Hematopoietic multipotent progenitor cell treated with erythropoietin and hydrocortisone succinate and interleukin-3 and kit ligand, for 8 days (in vitro differentiated cells): ENCODE measurements around the gene TEKTIP1.

Source experiments
- DNase-seq: peaks from one replicate; pipeline ENCODE4 v3.0.0-alpha.2; 2015

Gene TEKTIP1

GRCh38 chr19:3586707-3587346, 47.9 kb downstream of the TEKTIP1 start:
- no peak for DNase-seq

- no peak for DNase-seq
These were observed 50.5 kb downstream of the TEKTIP1 start for GRCh38 chr19:3589439-3589838.

- no peak for DNase-seq
These were observed 51.0 kb downstream of the TEKTIP1 start for GRCh38 chr19:3589949-3590348.

GRCh38 chr19:3590991-3591659, 52.2 kb downstream of the TEKTIP1 start:
- DNase-seq, result no peak

GRCh38 chr19:3591876-3592613, 53.1 kb downstream of the TEKTIP1 start:
- DNase-seq, result no peak

GRCh38 chr19:3593156-3593555, 54.2 kb downstream of the TEKTIP1 start:
- DNase-seq, result no peak
